Panc1 (cell line): ENCODE data around the gene HSPA12A.

Experiments
- CTCF ChIP-seq: fragments of 450-650 bp; IDR thresholded peaks from 2 replicates; pipeline ENCODE4 v1.5.1; 2017; ENCODE audit warnings: mild to moderate bottlenecking
- POLR2AphosphoS5 ChIP-seq: IDR thresholded peaks from 2 replicates; pipeline ENCODE4 v1.6.1; 2012; ENCODE audit warnings: mild to moderate bottlenecking, low read depth, low read length, moderate library complexity
- REST ChIP-seq, 2 experiments: IDR thresholded peaks; 2 replicates each; pipeline ENCODE4 v1.6.1; 2011 to 2012; ENCODE audit warnings: low read depth in 2 of 2, control low read depth in 1 of 2, low read length in 1 of 2, mild to moderate bottlenecking in 1 of 2, moderate library complexity in 1 of 2; ENCODE audit not compliant: insufficient read depth in 1 of 2

GRCh38 chr10:116784035-116784434 is 41.7 kb upstream of the HSPA12A start:
- TF ChIP-seq POLR2AphosphoS5 = no peak
- TF ChIP-seq CTCF = no peak
- no peak for TF ChIP-seq REST (IDR thresholded peaks at IDR 0.05; ENCODE audit: insufficient read depth in 1 of 2, low read depth in 2 of 2, low read length in 1 of 2)
